DOHH2 (cell line): ENCODE measurements around the gene MGAT4D.
A peak's percentile ranks its signal among the peaks of the same experiment; 100 is the strongest.

Source experiments
- H3F3A ChIP-seq: fragments of 200-600 bp; sonication (generic), shearing (Covaris generic); 2 replicates; pipeline ENCODE4 v1.6.0; 2016; ENCODE audit warnings: antibody characterized with exemption, mild to moderate bottlenecking; ENCODE audit not compliant: control insufficient read depth, insufficient read depth
- H3K27ac ChIP-seq: fragments of 200-600 bp; sonication (generic); 2 replicates; pipeline ENCODE4 v1.5.1; 2014; ENCODE audit warnings: low read depth, mild to moderate bottlenecking, low read length, moderate library complexity
- H3K27me3 ChIP-seq: fragments of 200-600 bp; sonication (generic); 2 replicates; pipeline ENCODE4 v1.6.1; 2014; ENCODE audit warnings: mild to moderate bottlenecking, low read length, mixed read lengths; ENCODE audit not compliant: control insufficient read depth
- H3K36me3 ChIP-seq: fragments of 200-600 bp; sonication (generic); 2 replicates; pipeline ENCODE4 v1.6.1; 2014; ENCODE audit warnings: mild to moderate bottlenecking, low read length, moderate library complexity, mixed read lengths; ENCODE audit not compliant: control insufficient read depth
- H3K4me1 ChIP-seq: fragments of 200-600 bp; sonication (generic); 2 replicates; pipeline ENCODE4 v1.6.1; 2014; ENCODE audit warnings: mild to moderate bottlenecking, low read length, mixed read lengths; ENCODE audit not compliant: control insufficient read depth
- H3K4me2 ChIP-seq: fragments of 200-600 bp; sonication (generic); 2 replicates; pipeline ENCODE4 v1.6.0; 2014; ENCODE audit warnings: mild to moderate bottlenecking, low read length, moderate library complexity
- H3K4me3 ChIP-seq: fragments of 200-600 bp; sonication (generic); 2 replicates; pipeline ENCODE4 v1.5.1; 2014; ENCODE audit warnings: mild to moderate bottlenecking, low read length, mixed read lengths
- H3K79me2 ChIP-seq: fragments of 200-600 bp; sonication (generic); 2 replicates; pipeline ENCODE4 v1.6.1; 2014; ENCODE audit warnings: mild to moderate bottlenecking, low read length, mixed read lengths; ENCODE audit not compliant: control insufficient read depth
- H3K9me2 ChIP-seq: fragments of 200-600 bp; sonication (generic); replicated peaks from 2 replicates; pipeline ENCODE4 v1.6.1; 2014; ENCODE audit warnings: mild to moderate bottlenecking, low read length, mixed read lengths; ENCODE audit not compliant: control insufficient read depth
- H3K9me3 ChIP-seq: fragments of 200-600 bp; sonication (generic); 2 replicates; pipeline ENCODE4 v1.6.1; 2014; ENCODE audit warnings: antibody characterized with exemption, low read length, mixed read lengths; ENCODE audit not compliant: control insufficient read depth, insufficient read depth
- H4K20me1 ChIP-seq: fragments of 200-600 bp; sonication (generic); 2 replicates; pipeline ENCODE4 v1.6.0; 2014; ENCODE audit warnings: low read depth, mild to moderate bottlenecking, antibody characterized with exemption, low read length, moderate library complexity; ENCODE audit not compliant: control insufficient read depth, insufficient read depth
- CTCF ChIP-seq: fragments of 200-600 bp; sonication (generic); IDR thresholded peaks from one replicate; pipeline ENCODE4 v1.5.1; 2014; ENCODE audit warnings: antibody characterized with exemption, mild to moderate bottlenecking, low read depth, low read length; ENCODE audit not compliant: poor library complexity, severe bottlenecking
- EZH2phosphoT487 ChIP-seq: fragments of 200-600 bp; sonication (generic); IDR thresholded peaks from 2 replicates; pipeline ENCODE4 v1.6.1; 2017; ENCODE audit warnings: borderline replicate concordance, mild to moderate bottlenecking, antibody characterized with exemption, low read length, moderate library complexity, mixed read lengths

The MGAT4D gene

GRCh38 chr4:140427919-140428471 is 70.1 kb downstream of the MGAT4D start:
- no peak overlapping the region for H3K27ac ChIP-seq
- H3K9me3 ChIP-seq: no peaks in the 10 kb centered on the region
- H3K36me3 ChIP-seq: no peaks in the 10 kb centered on the region
- no peaks in the 10 kb centered on the region for H3K27me3 ChIP-seq
- H3K4me3 ChIP-seq: peak overlapping the region; percentile 79
- H3K4me2 ChIP-seq: peak overlapping the region; percentile 73
- H3K4me1 ChIP-seq: peaks cover 11% of the 10 kb centered on the region
- no peaks in the 10 kb centered on the region for H3F3A ChIP-seq
- TF ChIP-seq CTCF (no peak), EZH2phosphoT487 (no peak)
- no peaks in the 10 kb centered on the region; the same call in 1 of the 2 replicates for H4K20me1 ChIP-seq
- H3K79me2 ChIP-seq: no peaks in the 10 kb centered on the region; the same call in 1 of the 2 replicates
- no peaks in the 10 kb centered on the region for H3K9me2 ChIP-seq

DNA sequence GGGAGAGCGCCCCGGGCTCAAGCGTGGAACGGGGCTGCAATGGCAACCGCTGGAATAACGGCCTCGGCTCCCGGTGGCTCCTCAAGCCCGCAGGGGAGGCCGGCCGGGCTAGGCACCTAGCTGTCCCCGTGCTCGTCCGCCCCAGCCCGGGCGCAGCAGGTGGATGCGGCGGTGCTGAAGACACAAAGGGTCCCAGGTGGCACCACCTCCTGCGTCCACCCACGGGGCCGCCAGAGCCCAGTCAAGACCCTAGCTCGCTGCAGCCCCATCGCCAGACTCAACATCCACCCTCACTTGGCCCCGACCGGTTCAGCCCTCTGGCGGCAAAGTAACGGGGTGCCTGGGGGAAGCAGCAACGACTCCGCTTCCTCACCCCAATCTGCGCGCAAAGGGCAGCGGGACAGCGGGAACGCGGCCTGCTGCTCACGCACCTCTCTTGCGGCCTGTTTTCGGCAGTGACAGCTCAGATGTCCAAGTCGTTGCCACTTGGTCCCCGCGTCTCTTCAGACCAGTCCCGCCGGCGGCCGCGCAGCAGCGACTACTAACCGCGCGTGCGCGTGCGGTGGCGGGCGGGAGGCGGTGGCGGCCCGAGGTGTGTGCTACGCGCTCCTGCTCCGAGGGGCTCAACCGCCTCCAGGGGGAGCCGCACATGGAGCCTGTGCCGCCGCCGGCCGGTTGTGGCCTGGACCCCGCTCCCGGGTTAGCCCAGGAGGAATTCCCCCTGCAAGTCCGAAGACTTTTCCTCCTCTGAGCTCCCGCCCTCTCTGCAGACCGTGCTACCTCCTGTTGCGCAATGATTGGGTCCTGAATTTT is 70.8 kb downstream of the MGAT4D start, which contains the start of gene CLGN:
Gene CLGN, minus strand, starts transcription at position 543 of the 813 bp plus-strand sequence. CDS start 14,570 bp downstream, outside the sequence.
- Histone ChIP-seq H3K4me2 (peak within 1 kb of the TSS; percentile 73), H4K20me1 (no peaks in the 10 kb centered on the region; the same call in 1 of the 2 replicates), H3K36me3 (no peaks in the 10 kb centered on the region), H3F3A (no peaks in the 10 kb centered on the region), H3K4me1 (peaks cover 11% of the 10 kb centered on the region), H3K79me2 (no peaks in the 10 kb centered on the region; the same call in 1 of the 2 replicates), H3K4me3 (peak within 1 kb of the TSS; percentile 79), H3K9me2 (no peaks in the 10 kb centered on the region), H3K9me3 (no peaks in the 10 kb centered on the region), H3K27ac (no peak within 1 kb of the TSS), H3K27me3 (no peaks in the 10 kb centered on the region)
- TF ChIP-seq CTCF (peak; percentile 54), EZH2phosphoT487 (no peak)

- peak overlapping the region; percentile 73 for H3K4me2 ChIP-seq
- H3K4me3 ChIP-seq: peak overlapping the region; percentile 79
- H3K27ac ChIP-seq: no peak overlapping the region
- H3K4me1 ChIP-seq: peaks cover 11% of the 10 kb centered on the region
- no peaks in the 10 kb centered on the region; the same call in 1 of the 2 replicates for H3K79me2 ChIP-seq
- H3K27me3 ChIP-seq: no peaks in the 10 kb centered on the region
- TF ChIP-seq CTCF (peak; percentile 43), EZH2phosphoT487 (no peak)
- no peaks in the 10 kb centered on the region for H3F3A ChIP-seq
- H3K9me3 ChIP-seq: no peaks in the 10 kb centered on the region
- H3K9me2 ChIP-seq: no peaks in the 10 kb centered on the region
- H4K20me1 ChIP-seq: no peaks in the 10 kb centered on the region; the same call in 1 of the 2 replicates
- no peaks in the 10 kb centered on the region for H3K36me3 ChIP-seq
Observed at GRCh38 chr4:140426610-140427105, 71.4 kb downstream of the MGAT4D start.
